GM21390 (cell line): ENCODE results near the gene RTN3.
"Not testable (repeated sequence)": the region's sequence is repeated elsewhere in the genome, so short reads cannot be mapped to it uniquely, and the experiment has no call there.

ENCODE experiments used
- ATAC-seq: cut with Tn5 transposase; IDR thresholded peaks from one replicate; pipeline ENCODE4 v1.9.1; 2021; ENCODE audit not compliant: unreplicated experiment

The RTN3 gene

GRCh38 chr11:63681321-63682065 lies at the start of gene RTN3:
TSS of gene RTN3 (plus strand) at chr11:63681500. CDS start at chr11:63681637, 137 bp downstream.
- ATAC-seq, result peak; percentile 81

- no peak for ATAC-seq
These were observed 45.4 kb upstream of the RTN3 start for GRCh38 chr11:63635762-63636465.

- not testable (repeated sequence) for ATAC-seq
These were observed 42.9 kb upstream of the RTN3 start for GRCh38 chr11:63638436-63638835.

GRCh38 chr11:63639199-63639832 lies 42.0 kb upstream of the RTN3 start:
- ATAC-seq, result no peak

- ATAC-seq, result no peak
These were observed 39.6 kb upstream of the RTN3 start for GRCh38 chr11:63641727-63642126.

- no peak for ATAC-seq
These were observed 38.1 kb upstream of the RTN3 start for GRCh38 chr11:63643205-63643604.

GRCh38 chr11:63652671-63653070 lies 28.6 kb upstream of the RTN3 start:
- ATAC-seq, result no peak

- no peak for ATAC-seq
These were observed 20.3 kb upstream of the RTN3 start for GRCh38 chr11:63660972-63661371.

GRCh38 chr11:63663809-63664208 lies 17.5 kb upstream of the RTN3 start:
- ATAC-seq, result no peak

- no peak for ATAC-seq
These were observed 14.4 kb upstream of the RTN3 start for GRCh38 chr11:63666874-63667273.

GRCh38 chr11:63667995-63668795 lies 13.1 kb upstream of the RTN3 start:
- ATAC-seq, result no peak

GRCh38 chr11:63670096-63670432 lies 11.2 kb upstream of the RTN3 start:
- no peak for ATAC-seq

- peak; percentile 44 for ATAC-seq
These were observed 10.6 kb upstream of the RTN3 start for GRCh38 chr11:63670433-63671321.

- peak; percentile 85 for ATAC-seq
These were observed 9.8 kb upstream of the RTN3 start, which contains the start of gene ATL3 for GRCh38 chr11:63671322-63672155. TSS of gene ATL3 (minus strand) at chr11:63671376. CDS start at chr11:63671335, 41 bp downstream.

- ATAC-seq, result no peak
These were observed 9.2 kb upstream of the RTN3 start for GRCh38 chr11:63672156-63672463.

GRCh38 chr11:63672936-63673539 lies 8.3 kb upstream of the RTN3 start:
- ATAC-seq, result no peak

GRCh38 chr11:63673579-63673978 lies 7.7 kb upstream of the RTN3 start:
- no peak for ATAC-seq

- peak; percentile 12 for ATAC-seq
These were observed 423 bp upstream of the RTN3 start for GRCh38 chr11:63680834-63681320.
